Mammary epithelial cell (primary cell): ENCODE data around the gene RNF7.

Experiments
- EZH2 ChIP-seq: IDR thresholded peaks from 2 replicates; pipeline ENCODE4 v1.6.1; 2012; ENCODE audit warnings: low read length, inconsistent platforms, borderline replicate concordance
- TF ChIP-seq, protein P1 (sequence below), 2 donors: IDR thresholded peaks in 1 of 2; conservative IDR thresholded peaks in 1 of 2; 2 replicates each; pipeline ENCODE4 v1.5.1; 2011 to 2012; ENCODE audit warnings: inconsistent platforms in 2 of 2, low read length in 2 of 2, mild to moderate bottlenecking in 2 of 2, control low read depth in 1 of 2, low read depth in 1 of 2; ENCODE audit not compliant: insufficient read depth in 1 of 2; ENCODE audit errors: extremely low read depth in 1 of 2

DNA sequence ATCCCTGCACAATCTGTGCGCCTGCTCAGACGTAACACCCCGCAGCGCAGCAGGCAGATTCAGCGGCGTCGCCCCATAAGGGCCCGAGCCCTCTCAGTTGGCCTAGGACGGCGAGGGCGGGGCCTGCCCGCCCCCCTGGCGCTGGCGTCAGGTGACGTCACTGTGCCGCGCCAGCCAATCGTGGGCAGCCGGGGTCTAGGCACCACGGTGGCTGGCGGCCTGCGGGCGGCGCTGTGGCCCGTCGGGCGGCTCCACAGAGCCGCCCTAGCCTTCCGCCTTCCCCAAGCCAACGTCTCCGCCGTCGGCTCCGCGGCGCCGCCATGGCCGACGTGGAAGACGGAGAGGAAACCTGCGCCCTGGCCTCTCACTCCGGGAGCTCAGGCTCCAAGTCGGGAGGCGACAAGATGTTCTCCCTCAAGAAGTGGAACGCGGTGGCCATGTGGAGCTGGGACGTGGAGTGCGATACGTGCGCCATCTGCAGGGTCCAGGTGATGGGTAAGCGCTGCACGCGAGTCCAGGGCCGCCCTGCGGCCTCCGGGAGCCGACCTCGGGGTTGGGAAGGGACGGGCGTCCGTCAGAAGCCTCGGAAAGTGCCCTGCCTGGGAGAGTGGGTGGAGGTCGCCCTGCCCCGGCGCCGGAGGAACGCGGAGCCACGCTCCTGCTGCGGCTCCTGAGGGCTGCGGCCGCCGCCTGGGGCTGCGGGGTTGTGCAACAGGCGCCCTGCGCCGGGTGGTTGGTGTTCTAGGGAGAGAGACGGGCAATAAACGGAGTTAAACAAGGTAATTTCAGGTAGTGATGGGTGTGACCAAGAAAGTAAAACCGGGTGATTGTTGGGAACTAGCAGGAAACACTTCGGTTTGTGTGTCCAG, at the start of gene RNF7:
- TF ChIP-seq, protein P1, sequence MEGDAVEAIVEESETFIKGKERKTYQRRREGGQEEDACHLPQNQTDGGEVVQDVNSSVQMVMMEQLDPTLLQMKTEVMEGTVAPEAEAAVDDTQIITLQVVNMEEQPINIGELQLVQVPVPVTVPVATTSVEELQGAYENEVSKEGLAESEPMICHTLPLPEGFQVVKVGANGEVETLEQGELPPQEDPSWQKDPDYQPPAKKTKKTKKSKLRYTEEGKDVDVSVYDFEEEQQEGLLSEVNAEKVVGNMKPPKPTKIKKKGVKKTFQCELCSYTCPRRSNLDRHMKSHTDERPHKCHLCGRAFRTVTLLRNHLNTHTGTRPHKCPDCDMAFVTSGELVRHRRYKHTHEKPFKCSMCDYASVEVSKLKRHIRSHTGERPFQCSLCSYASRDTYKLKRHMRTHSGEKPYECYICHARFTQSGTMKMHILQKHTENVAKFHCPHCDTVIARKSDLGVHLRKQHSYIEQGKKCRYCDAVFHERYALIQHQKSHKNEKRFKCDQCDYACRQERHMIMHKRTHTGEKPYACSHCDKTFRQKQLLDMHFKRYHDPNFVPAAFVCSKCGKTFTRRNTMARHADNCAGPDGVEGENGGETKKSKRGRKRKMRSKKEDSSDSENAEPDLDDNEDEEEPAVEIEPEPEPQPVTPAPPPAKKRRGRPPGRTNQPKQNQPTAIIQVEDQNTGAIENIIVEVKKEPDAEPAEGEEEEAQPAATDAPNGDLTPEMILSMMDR (conservative IDR thresholded peaks at IDR 0.05 in 1 of 2, IDR thresholded peaks at IDR 0.05 in 1 of 2; ENCODE audit: extremely low read depth in 1 of 2, insufficient read depth in 1 of 2, low read depth in 1 of 2, low read length in 2 of 2), result peak; percentile 55 to 91
- no peak for TF ChIP-seq EZH2
